GM20000 (cell line): Measurements from ENCODE around the gene FAH.

ENCODE experiments used
- DNase-seq: peaks from one replicate; pipeline ENCODE4 v3.0.0; 2012; ENCODE audit warnings: low spot score
- CTCF ChIP-seq: IDR thresholded peaks from 2 replicates; pipeline ENCODE4 v1.5.1; 2012; ENCODE audit warnings: mild to moderate bottlenecking, control low read depth; ENCODE audit errors: extremely low read depth, missing control alignments

The FAH gene

GRCh38 chr15:80179935-80180334 is 27.1 kb downstream of the FAH start:
- TF ChIP-seq CTCF, result no peak
- no peak for DNase-seq

GRCh38 chr15:80180468-80180867 is 27.7 kb downstream of the FAH start:
- no peak for TF ChIP-seq CTCF
- DNase-seq, result no peak

GRCh38 chr15:80180986-80181385 is 28.2 kb downstream of the FAH start:
- no peak for DNase-seq
- no peak for TF ChIP-seq CTCF

- DNase-seq, result no peak
- TF ChIP-seq CTCF, result no peak
These were observed 29.9 kb downstream of the FAH start for GRCh38 chr15:80182611-80183261.

- no peak for TF ChIP-seq CTCF
- DNase-seq, result no peak
These were observed 30.5 kb downstream of the FAH start for GRCh38 chr15:80183306-80183705.

- DNase-seq, result no peak
- no peak for TF ChIP-seq CTCF
These were observed 31.1 kb downstream of the FAH start for GRCh38 chr15:80183886-80184285.

- no peak for TF ChIP-seq CTCF
- DNase-seq, result no peak
These were observed 31.8 kb downstream of the FAH start for GRCh38 chr15:80184554-80184953.
